Pulmonary artery endothelial cell (primary cell): Measurements from ENCODE around the gene MRRF. TPM values are rescaled to one million over a fixed set of nuclear protein-coding genes. Genes with fewer than 3 reads are reported as not detected.
"Not testable (repeated sequence)": the region's sequence is repeated elsewhere in the genome, so short reads cannot be mapped to it uniquely, and the experiment has no call there.

Experiments used
- DNase-seq: peaks from one replicate; pipeline ENCODE4 v3.0.0-alpha.2; 2011; ENCODE audit warnings: low read depth, low spot score
- total RNA-seq: library from RNA; depleted of rRNA; stranded (reverse); fragments of >200 nt; gene quantifications from 2 replicates; pipeline ENCODE4 v1.2.3, GENCODE V29; 2014

The MRRF gene
- total RNA-seq, 1 donor from 2014 or later, result 41.3 TPM

- DNase-seq, result no peak
These were observed 90.7 kb downstream of the MRRF start for GRCh38 chr9:122355336-122355875.

- DNase-seq, result no peak
These were observed 91.9 kb downstream of the MRRF start for GRCh38 chr9:122356627-122357026.

- DNase-seq, result no peak
These were observed 96.2 kb downstream of the MRRF start for GRCh38 chr9:122360891-122361290.

- not testable (repeated sequence) for DNase-seq
These were observed 98.4 kb downstream of the MRRF start for GRCh38 chr9:122363131-122363530.

GRCh38 chr9:122364117-122364782, 99.6 kb downstream of the MRRF start:
- DNase-seq, result no peak

- DNase-seq, result no peak
These were observed 100.1 kb downstream of the MRRF start for GRCh38 chr9:122364783-122365150.

- DNase-seq, result no peak
These were observed 101.5 kb downstream of the MRRF start for GRCh38 chr9:122366074-122366660.

- no peak for DNase-seq
These were observed 102.4 kb downstream of the MRRF start for GRCh38 chr9:122367065-122367464.

GRCh38 chr9:122367774-122368460, 103.2 kb downstream of the MRRF start:
- no peak for DNase-seq

- no peak for DNase-seq
These were observed 104.0 kb downstream of the MRRF start for GRCh38 chr9:122368642-122369041.

GRCh38 chr9:122370303-122370702, 105.6 kb downstream of the MRRF start:
- no peak for DNase-seq

GRCh38 chr9:122370869-122371755, 106.4 kb downstream of the MRRF start, which contains the start of gene PTGS1:
Gene PTGS1, plus strand, starts transcription at chr9:122371024. Its CDS starts 61 bp downstream, at chr9:122371085.
- DNase-seq, result no peak

GRCh38 chr9:122371846-122372245, 107.2 kb downstream of the MRRF start:
- DNase-seq, result no peak

GRCh38 chr9:122372856-122373845, 108.5 kb downstream of the MRRF start:
- no peak for DNase-seq

GRCh38 chr9:122374885-122375420, 110.3 kb downstream of the MRRF start:
- DNase-seq, result no peak

- DNase-seq, result no peak
These were observed 112.1 kb downstream of the MRRF start for GRCh38 chr9:122376796-122377195.

- no peak for DNase-seq
These were observed 112.8 kb downstream of the MRRF start for GRCh38 chr9:122377241-122378164.

GRCh38 chr9:122378236-122378635, 113.6 kb downstream of the MRRF start:
- DNase-seq, result no peak

- no peak for DNase-seq
These were observed 114.7 kb downstream of the MRRF start for GRCh38 chr9:122379340-122379739.
